G401.6 (cell line): ENCODE measurements around the gene QRICH2.
"Not testable (repeated sequence)": the region's sequence is repeated elsewhere in the genome, so short reads cannot be mapped to it uniquely, and the experiment has no call there.

Experiments
- FAIRE-seq: peaks from 2 replicates; lab custom pipeline; 2012; peaks lifted over from hg19 to GRCh38; lab: Jason Lieb, UNC

The QRICH2 gene

DNA sequence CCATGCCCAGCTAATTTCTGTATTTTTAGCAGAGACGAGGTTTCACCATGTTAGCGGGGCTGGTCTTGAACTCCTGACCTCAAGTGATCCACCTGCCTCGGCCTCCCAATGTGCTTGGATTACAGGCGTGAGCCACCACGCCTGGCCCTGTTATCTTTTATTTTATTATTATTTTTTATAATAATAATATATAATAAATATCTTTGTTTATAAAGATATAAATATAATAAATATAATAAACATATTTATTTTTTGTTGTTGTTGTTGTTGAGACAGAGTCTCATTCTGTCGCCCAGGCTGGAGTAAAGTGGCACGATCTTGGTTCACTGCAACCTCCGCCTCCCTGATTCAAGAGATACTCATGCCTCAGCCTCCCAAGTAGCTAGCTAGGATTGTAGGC is 60.8 kb downstream of the QRICH2 start:
- FAIRE-seq, result no peak

DNA sequence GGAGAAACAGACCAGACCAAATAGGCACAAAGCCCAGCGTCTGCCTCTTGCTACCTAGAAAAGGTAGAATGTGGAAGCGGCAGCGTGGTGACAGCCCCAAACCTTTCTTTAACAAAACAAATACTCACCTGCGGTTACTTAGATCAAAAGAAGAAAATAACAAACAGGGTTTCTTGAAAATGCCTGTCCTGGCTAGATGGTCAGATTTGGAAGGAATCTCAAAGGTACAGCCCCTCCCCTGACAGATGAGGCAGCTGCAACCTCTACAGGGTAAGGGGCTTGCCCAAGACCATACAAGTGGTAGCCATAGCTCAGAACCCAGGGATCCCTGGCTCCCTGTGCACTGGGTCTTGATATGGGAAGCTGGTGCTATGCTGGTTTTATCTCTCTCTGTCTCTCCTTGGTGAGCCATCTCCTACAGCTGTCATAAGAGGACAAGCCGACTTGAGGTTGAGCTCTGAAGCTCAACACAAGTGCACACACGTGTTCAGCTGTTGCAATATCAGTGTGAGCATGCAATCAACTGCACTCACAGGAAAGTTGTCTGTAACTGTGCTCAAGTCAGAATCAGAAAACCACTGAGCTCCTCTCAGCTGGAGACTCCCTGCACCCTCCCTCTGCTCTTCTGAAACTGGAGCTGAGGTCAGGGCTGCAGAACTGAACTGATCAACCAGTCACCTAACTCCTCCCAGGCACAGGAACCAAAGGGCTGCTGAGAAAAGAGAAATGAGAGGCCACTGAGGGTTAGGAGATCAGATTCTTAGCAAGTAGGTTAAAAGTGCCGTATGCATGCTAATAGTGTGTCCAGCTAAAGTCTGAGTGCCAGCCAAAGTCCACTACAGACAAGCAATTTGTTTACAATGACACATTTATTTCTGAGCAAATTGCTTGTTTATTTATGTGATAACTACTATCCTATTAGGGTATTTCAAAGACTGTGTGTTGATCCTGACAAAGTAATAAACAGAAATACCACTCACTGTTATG is 61.7 kb downstream of the QRICH2 start:
- FAIRE-seq, result no peak

DNA sequence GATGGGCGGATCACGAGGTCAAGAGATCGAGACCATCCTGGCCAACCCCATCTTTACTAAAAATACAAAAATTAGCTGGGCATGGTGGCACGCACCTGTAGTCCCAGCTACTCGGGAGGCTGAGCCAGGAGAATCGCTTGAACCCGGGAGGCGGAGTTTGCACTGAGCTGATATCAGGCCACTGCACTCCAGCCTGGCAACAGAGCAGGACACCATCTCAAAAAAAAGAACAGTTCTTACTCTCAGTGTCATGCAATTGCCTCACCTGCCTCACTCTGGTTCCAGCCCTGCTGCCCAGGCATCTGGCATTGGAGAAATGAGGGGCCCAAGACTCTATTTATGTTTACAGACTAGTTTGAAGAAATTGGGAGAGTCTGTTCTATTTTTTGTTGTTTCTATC is 63.4 kb downstream of the QRICH2 start:
- FAIRE-seq, result not testable (repeated sequence)

DNA sequence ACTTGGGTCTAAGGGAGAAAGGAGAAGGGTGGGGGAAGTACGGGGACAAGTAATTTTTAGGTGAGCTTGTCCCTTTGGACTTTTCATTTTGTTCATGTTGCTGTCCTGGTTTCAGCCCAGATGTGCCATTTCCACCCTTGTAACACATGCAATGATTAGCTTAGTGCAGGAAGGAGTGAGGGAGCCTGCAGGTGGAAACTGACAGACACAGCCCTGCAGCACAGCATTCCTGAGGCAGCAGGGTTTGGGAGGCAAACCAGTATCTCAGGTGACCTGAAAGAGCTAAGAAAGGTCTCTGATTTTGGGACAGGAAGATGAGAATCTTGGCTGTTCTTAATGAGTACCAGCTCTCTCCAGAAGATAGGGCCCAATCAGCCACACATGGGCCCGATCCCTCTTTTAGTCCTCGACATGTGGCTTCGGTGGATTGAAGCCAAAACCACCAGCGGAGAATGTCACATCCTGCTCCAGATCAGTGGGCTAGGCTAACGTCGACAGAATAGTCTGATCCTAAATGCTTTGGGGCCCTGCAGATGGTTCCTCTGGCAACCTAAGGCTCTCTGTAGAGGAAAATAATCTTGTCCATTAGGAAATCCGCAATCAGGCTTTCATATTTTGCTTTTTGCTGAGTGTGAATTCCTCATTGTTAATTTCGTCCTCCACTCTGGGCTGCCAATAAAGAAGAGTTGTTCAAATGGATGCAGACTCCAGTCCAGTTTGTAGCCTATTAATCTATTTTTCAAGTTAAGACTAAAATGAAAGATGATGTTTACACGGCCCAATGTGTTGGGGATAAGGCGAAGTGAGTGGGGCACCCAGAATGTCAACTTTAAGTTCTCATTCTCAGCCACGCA is 64.0 kb downstream of the QRICH2 start:
- no peak for FAIRE-seq

DNA sequence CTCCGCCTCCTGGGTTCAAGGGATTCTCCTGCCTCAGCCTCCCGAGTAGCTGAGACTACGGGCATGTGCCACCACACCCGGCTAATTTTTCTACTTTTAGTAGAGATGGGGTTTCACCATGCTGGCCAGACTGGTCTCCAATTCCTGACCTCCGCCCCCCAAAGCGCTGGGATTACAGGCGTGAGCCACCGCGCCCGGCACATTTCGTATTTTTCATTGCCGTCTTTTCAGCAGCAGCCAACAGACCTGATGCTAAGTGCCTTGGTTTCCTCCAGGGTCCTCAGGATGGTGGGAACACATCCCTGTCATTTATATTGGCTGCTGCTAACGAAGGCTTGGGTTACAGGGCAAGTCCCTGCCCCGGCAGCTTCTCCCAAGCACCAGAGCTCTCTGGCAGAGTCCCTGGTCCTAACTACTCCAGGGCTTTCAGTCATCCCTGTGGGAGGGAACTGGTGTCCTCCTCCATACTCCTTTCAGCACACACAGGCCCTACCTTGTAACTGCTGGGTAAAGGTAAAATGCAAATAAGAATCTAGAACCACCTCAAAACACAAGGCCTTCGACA is 66.3 kb downstream of the QRICH2 start:
- FAIRE-seq, result no peak

DNA sequence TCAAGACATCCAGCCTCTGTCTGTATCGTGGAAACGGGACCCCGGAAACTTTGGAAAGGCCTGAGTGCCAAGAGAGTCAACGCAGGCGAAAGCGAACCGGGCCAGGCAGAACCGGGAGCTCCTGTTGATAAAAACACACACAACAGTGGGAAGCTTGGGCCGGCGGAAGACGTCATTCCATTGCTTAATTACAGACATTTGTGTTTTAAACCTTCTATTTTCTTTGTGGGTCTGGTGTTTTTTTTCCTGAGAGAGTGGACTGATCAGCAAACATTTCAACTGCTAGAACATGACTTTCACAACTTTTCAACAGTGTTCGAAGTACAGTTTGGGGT is 66.9 kb downstream of the QRICH2 start:
- FAIRE-seq, result no peak

DNA sequence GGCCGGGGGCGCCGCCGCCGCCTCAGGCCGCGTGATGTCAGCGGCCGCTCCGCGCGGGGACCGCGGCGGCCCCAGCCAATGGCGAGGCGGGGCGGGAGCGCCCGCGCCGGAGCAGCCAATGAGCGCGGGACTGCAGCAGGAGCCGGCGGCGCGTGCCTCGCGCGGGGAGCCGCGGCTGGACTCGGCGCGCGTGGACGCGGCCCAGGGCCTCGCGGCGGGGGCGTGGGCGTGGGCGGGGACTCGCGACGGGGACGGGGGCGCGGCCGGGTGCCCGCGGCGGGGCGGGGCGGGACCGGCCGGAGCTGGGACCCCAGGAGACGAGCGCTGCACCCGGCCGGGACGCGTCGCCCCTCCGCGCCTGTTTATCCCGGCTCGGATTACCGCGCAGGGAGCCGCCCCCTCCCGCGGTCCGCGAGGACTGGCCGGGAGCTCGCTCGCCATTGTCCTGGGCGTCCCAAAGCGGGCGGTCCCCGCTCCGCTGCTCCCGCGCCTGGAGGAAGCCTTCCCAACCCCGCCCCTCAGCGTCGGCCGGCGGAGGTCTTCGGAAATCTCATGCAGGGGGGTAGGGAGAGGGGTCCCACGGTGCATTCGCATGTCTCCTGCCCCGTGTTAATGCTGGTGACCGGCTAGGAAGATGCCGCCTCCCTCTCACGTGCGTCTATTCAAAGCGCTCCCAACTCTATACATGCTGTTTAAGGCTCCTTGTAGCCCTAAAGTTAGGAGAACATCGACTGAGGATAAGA is 67.4 kb downstream of the QRICH2 start, which contains the start of gene RNF157:
Gene RNF157, minus strand, starts transcription at position 33 of the 743 bp plus-strand sequence. CDS start 253 bp downstream, outside the sequence.
- FAIRE-seq, result no peak

DNA sequence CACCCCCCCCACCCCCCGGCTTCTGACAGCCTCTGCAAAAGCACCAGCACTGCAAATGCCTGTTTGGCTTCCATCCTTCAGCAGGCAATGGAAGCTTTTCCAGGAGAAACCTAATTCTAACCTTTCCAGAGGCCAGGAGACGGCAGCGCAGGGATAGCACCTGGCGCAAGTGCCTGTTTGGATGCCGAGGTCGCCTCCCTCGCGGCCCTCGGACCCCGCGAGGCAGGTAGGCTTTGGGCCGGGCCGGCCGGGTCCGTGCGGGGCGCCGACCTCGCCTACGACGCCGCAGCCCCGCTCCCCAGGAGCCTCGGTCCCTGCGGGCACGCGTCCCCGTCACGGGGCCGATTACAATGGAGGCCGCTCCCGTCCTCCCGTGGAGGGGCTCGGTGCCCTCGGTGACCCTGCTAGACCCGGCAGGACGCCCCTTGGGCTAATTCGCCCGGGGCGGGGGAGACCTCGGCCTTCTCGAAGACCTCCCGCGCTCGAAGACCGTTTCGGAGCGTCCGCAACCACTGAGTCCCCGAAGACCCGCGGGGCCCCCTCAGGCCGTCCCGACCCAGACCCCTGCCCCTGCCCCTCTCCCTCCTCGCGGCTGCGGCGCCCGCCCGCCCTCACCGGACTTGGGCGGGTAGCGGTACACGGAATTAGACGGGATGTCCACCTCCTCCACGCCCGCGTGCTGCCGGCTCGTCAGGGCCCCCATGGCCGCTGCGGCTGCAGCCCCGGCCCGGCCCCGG is 68.4 kb downstream of the QRICH2 start:
- no peak for FAIRE-seq

DNA sequence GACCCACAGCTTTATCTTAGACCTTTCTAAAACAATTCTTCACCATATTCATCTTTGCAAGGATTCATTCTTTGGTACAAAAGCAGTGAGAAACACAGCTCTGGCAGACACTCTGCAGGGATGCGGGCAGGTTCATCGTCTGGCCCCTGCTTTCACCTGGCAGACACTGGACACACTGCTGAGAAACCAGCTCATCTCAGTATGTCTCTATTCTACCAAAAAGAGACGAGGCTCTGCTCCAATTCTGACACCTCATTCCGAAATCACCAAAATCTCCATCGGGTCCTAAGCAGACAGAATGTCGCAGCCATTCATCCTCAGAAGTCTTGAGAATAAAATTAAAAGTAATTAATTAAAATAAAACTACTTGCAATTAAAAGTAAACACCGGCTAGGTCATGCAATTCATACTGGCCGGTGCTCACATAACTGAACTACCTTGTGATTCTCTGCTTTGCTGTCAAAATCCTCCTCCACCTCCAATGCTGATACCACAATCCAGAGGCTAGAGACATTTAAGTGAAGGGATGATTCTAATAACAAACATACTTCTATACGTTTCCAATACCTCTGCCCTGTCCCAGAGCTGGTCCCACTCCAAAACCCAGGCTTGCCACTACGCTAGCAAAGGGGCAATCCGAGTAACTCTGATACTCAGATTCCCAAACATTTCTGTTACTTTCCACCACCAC is 69.1 kb downstream of the QRICH2 start:
- no peak for FAIRE-seq

DNA sequence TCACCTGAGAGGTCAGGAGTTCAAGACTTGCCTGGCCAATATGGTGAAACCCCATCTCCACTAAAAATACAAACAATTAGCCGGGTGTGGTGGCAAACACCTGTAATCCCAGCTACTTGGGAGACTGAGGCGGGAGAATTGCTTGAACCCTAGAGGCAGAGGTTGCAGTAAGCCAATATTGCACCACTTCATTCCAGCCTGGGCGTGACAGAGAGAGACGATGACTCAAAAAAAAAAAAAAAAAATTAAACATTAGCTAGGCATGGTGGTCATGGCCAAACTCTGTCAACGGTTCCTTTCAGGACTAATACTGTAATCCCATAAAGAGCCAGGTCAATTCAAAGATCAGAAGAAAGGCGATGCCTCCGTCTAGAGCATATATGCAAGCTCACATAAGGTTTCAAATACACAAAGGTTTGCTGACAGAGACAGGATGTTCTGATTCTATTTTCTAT is 70.2 kb downstream of the QRICH2 start:
- no peak for FAIRE-seq

DNA sequence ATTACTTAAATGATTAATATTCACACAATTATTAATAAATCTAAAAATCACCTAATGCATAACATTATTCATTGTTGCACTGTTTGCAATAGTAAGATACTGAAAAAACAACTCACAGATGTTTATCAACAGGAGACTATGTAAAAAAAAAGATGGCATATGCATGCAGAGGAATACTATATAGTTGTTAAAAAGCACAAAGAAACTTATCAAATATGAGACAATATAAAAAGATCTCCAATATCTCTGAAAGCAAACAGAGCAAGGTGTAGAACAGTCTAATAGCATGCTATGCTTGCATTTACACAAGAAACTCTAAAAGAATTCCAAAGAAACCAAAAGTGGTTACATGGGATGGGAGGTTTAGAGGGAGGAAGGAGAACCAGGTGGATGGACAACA is 71.5 kb downstream of the QRICH2 start:
- FAIRE-seq, result no peak

DNA sequence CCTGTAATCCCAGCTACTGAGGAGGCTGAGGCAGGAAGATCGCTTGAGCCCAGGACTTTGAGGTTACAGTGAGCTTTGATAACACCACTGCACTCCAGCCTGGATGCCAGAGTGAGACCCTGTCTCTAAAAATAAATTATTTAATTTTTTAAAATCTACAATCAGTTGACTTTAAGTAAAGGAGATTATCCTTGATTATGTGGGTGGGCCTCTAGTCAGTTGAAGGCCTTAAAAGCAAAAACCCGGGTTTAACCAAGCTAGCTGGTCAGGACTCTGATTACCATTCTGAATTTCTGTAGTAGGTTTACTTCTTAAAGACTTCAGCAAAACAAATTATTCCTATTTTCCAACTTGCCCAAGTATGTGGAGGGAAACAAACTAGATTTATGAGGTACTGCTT is 72.2 kb downstream of the QRICH2 start:
- FAIRE-seq, result no peak

DNA sequence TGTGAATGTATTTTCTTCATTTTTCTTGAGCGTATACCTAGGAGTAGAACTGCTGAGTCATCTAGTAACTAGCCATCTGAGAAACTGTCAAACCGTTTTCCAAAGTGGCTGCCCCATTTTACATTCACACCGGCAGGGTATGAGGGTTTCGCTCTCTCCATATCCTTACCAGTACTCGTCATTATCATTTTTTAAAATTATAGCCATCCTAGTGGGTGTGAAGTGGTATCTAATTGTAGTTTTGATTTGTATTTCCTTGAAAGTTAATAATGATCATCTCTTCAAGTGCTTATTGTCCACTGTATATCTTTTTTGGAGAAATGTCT is 73.8 kb downstream of the QRICH2 start:
- no peak for FAIRE-seq

DNA sequence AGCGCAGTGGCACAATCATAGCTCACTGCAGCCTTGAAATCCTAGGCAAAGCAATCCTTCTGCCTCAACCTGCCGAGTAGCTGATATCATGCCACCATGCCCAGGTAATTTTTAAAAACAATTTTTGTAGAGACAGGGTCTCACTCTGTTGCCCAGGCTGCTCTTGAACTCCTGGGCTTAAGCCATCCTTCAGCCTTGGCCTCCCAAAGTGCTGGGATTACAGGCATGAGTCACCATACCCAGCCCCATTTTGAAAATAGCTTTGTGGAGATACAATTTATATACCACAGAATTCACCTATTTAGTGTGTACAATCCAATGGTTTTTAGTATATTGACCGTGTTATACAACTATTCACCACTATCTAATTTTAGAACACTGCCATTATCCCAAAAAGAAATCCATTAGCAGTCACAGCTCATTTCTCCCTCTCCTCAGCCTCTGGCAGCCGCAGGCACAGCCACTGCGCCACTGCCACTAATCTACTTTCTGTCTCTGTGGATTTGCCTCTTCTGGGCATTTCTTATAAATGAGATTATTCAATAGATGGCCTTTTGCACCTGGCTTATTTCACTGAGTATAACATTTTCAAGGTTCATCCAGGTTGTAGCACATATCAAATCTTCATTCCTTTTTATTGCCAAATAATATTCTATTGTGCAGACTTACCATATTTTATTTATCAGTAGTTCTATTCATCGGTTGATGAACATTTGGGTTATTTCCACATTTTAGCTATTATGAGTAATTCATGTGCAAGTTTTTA is 74.3 kb downstream of the QRICH2 start:
- FAIRE-seq, result no peak

DNA sequence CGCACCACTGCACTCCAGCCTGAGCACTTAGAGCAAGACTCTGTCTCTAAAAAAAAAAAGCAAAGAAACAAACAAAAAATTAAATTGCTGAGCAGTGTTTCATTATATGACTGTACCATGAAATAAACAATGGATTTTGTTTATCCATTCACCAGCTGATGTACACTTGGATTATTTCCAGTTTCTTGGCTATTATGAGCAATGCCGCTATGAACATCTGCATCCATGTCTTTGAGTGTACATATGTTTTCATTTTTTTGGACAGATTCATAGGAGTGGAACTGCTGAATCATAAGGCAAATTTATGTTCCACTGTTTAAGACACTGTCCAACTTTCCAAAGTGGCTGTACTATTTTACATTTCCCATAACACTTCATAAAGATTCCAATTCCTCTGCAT is 75.7 kb downstream of the QRICH2 start:
- FAIRE-seq, result no peak

DNA sequence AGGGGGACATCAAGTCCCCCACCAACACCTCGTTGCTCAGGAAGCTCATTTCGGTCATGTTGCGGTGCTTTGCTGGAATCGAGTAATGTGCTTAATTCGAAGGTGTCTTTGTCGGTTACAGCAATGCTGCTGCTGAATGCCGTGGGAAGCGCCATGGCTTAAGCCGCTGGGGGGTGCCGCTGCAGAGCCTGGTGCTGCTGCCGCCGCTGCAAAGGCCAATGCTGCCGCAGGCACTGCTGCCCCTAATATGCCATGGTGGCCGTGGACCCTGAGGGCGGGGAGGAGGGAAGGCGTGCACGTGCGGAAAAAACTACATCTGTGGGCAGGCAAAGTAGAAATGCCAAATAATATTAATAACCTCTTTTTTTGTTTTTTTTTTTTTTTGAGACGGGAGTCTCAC is 81.3 kb downstream of the QRICH2 start:
- FAIRE-seq, result not testable (repeated sequence)

DNA sequence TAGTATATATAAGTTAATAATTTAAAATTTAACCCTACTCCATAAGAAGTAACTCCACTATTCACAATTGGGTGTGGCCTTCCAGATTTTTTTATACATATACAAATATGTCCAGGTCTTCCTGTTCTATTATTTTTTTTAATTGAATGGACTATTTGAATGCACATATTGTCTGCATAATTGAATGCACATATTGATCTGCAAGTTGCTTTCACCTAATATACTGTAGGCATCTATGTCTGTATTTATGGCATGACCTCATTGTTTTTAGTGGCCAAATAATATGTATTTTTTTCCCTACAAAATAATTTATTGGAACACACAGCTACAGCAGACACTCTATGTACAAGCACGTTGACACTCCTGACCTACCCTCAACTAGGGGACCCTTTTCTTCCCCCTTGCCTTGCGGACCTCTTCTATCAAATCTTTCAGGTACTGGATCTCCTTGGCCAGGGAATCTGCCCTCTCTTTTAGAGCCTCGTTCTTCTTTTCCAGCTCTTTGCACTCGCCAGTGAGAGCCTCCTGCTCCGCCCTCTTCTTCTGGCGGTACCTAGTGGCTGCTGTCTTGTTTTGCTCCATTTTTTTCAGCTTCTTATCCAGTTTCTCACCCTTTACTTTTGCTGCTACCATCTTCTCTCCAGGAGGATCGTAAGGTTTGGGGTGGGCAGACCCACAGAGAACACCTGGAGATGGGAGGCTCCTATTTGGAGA is 82.5 kb downstream of the QRICH2 start:
- FAIRE-seq, result not testable (repeated sequence)
